OCI-LY3 (cell line): ENCODE data around the gene C3orf33.

Experiments
- CTCF ChIP-seq: fragments of 200-600, 300-600 bp; sonication (generic); IDR thresholded peaks from 2 replicates; pipeline ENCODE4 v1.5.1; 2014; ENCODE audit warnings: antibody characterized with exemption, low read length, low read depth
- EZH2phosphoT487 ChIP-seq: fragments of 200-600 bp; shearing (Covaris generic); IDR thresholded peaks from 2 replicates; pipeline ENCODE4 v1.6.1; 2018; ENCODE audit warnings: antibody characterized with exemption, mixed run types, low read depth

- TF ChIP-seq CTCF (no peak), EZH2phosphoT487 (no peak)
Measured at GRCh38 chr3:155730843-155731242, 75.2 kb downstream of the C3orf33 start.
